CD4-positive, alpha-beta T cell (primary cell): Measurements from ENCODE around the gene RPTOR. TPM values are rescaled to one million over a fixed set of nuclear protein-coding genes. Genes with fewer than 3 reads are reported as not detected.

Experiments
- ATAC-seq: fragments of 200-7000 bp; cut with Tn5 transposase; one replicate; pipeline ENCODE4 v1.10.0; 2022; ENCODE audit warnings: mild to moderate bottlenecking; ENCODE audit not compliant: poor library complexity
- CTCF ChIA-PET: fragments of 350-600 bp; sonication (Branson Sonifier 250); formaldehyde crosslinking; loops from one replicate; lab custom pipeline; 2021; ENCODE audit warnings: antibody characterized with exemption, inconsistent platforms; lab: Charles Lee
- POLR2A ChIA-PET: fragments of 350-600 bp; sonication (Branson Sonifier 250); formaldehyde crosslinking; loops from one replicate; lab custom pipeline; 2021; ENCODE audit warnings: antibody characterized with exemption, inconsistent platforms; lab: Charles Lee
- DNase-seq, 14 experiments: peaks; one replicate each; pipeline ENCODE4 v3.0.0-alpha.2; 2013 to 2020; ENCODE audit warnings: mixed read lengths in 2 of 14
- H3K27ac ChIP-seq, 2 donors: one replicate each; pipeline versions ENCODE4 v1.5.1 to v1.7.0; 2013; ENCODE audit warnings: low read length in 2 of 2, low read depth in 1 of 2, mild to moderate bottlenecking in 1 of 2
- H3K27me3 ChIP-seq, 2 experiments: 1 replicate in 1 of 2; 2 replicates in 1 of 2; pipeline versions ENCODE4 v1.6.1 to v1.7.0; 2013; ENCODE audit warnings: low read length in 2 of 2, control low read depth in 1 of 2, mild to moderate bottlenecking in 1 of 2, moderate library complexity in 1 of 2; ENCODE audit not compliant: insufficient read depth in 2 of 2, control insufficient read depth in 1 of 2
- H3K36me3 ChIP-seq: one replicate; pipeline ENCODE4 v1.6.1; 2013; ENCODE audit warnings: low read length, control low read depth; ENCODE audit not compliant: insufficient read depth
- H3K4me1 ChIP-seq: one replicate; pipeline ENCODE4 v1.6.1; 2013; ENCODE audit warnings: low read length, control low read depth; ENCODE audit not compliant: insufficient read depth
- H3K4me3 ChIP-seq: one replicate; pipeline ENCODE4 v1.5.1; 2013; ENCODE audit warnings: mild to moderate bottlenecking, low read length, moderate library complexity
- H3K9me3 ChIP-seq, 2 experiments: 1 replicate in 1 of 2; 2 replicates in 1 of 2; pipeline versions ENCODE4 v1.6.1 to v1.7.0; 2013; ENCODE audit warnings: low read length in 2 of 2, mild to moderate bottlenecking in 2 of 2, control low read depth in 1 of 2, moderate library complexity in 1 of 2; ENCODE audit not compliant: control insufficient read depth in 1 of 2, insufficient read depth in 1 of 2
- H3K27ac Mint-ChIP-seq: one replicate; pipeline ENCODE4 v1.8.0; 2020; ENCODE audit warnings: mixed read lengths
- H3K27me3 Mint-ChIP-seq: one replicate; pipeline ENCODE4 v1.8.0; 2021; ENCODE audit warnings: mixed read lengths
- H3K36me3 Mint-ChIP-seq: one replicate; pipeline ENCODE4 v1.8.0; 2021; ENCODE audit warnings: low read depth, mixed read lengths
- H3K4me1 Mint-ChIP-seq: one replicate; pipeline ENCODE4 v1.8.0; 2021; ENCODE audit warnings: low read depth, mixed read lengths
- H3K4me3 Mint-ChIP-seq: one replicate; pipeline ENCODE4 v1.8.0; 2020; ENCODE audit warnings: mild to moderate bottlenecking, mixed read lengths
- H3K9me3 Mint-ChIP-seq: one replicate; pipeline ENCODE4 v1.8.0; 2020; ENCODE audit warnings: mixed read lengths
- intact Hi-C, 2 experiments: fragments of 100-400 bp; cut with DNase I in 1 of 2; cut with micrococcal nuclease in 1 of 2; formaldehyde crosslinking; loops; one replicate each; pipeline versions ENCODE4 v1.15.1 to v1.9.0; 2023 to 2025; cut with DNase I, micrococcal nuclease
- total RNA-seq, 174 experiments: library from RNA in 2 of 174; stranded (reverse) in 2 of 174; gene quantifications; one replicate each; pipeline ENCODE4 v1.2.3 and lab custom pipeline; 2021 to 2026
- TF ChIP-seq, protein P1 (sequence below): fragments of 200-600 bp; IDR thresholded peaks from one replicate; pipeline ENCODE4 v1.8.0; 2022; ENCODE audit warnings: antibody characterized with exemption, mild to moderate bottlenecking

The RPTOR gene
- total RNA-seq, 2 experiments from 2014 or later: 45.0 to 47.1 TPM

GRCh38 chr17:80869481-80870145 lies 325.0 kb downstream of the RPTOR start:
- TF ChIP-seq, protein P1, sequence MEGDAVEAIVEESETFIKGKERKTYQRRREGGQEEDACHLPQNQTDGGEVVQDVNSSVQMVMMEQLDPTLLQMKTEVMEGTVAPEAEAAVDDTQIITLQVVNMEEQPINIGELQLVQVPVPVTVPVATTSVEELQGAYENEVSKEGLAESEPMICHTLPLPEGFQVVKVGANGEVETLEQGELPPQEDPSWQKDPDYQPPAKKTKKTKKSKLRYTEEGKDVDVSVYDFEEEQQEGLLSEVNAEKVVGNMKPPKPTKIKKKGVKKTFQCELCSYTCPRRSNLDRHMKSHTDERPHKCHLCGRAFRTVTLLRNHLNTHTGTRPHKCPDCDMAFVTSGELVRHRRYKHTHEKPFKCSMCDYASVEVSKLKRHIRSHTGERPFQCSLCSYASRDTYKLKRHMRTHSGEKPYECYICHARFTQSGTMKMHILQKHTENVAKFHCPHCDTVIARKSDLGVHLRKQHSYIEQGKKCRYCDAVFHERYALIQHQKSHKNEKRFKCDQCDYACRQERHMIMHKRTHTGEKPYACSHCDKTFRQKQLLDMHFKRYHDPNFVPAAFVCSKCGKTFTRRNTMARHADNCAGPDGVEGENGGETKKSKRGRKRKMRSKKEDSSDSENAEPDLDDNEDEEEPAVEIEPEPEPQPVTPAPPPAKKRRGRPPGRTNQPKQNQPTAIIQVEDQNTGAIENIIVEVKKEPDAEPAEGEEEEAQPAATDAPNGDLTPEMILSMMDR: no peak
- ATAC-seq (no peak), DNase-seq (peak in 1 of 14 experiments; percentile 6)
- Mint-ChIP-seq H3K4me3 (no peak overlapping the region), H3K9me3 (no peaks in the 10 kb centered on the region), H3K27me3 (no peaks in the 10 kb centered on the region), H3K27ac (no peak overlapping the region), H3K36me3 (peaks cover 13% of the 10 kb centered on the region), H3K4me1 (peaks cover 83% of the 10 kb centered on the region)
- CTCF ChIA-PET: interaction anchor here (0.8 kb wide), 1 partner anchor 22 kb away, joined by 3 read pairs; no protein-coding TSS in a partner anchor
- H3K4me3 ChIP-seq: no peak overlapping the region
- intact Hi-C loops: loop anchor here in 1 of 2 experiments (2.0 to 5.0 kb wide), 2 partner anchors 13 to 103 kb away; no protein-coding TSS in a partner anchor
- H3K36me3 ChIP-seq: peaks cover 3% of the 10 kb centered on the region
- H3K9me3 ChIP-seq: no peaks in the 10 kb centered on the region
- no peaks in the 10 kb centered on the region for H3K27me3 ChIP-seq
- H3K4me1 ChIP-seq: peaks cover 37% of the 10 kb centered on the region
- POLR2A ChIA-PET: no interaction called here
- no peak overlapping the region for H3K27ac ChIP-seq

DNA sequence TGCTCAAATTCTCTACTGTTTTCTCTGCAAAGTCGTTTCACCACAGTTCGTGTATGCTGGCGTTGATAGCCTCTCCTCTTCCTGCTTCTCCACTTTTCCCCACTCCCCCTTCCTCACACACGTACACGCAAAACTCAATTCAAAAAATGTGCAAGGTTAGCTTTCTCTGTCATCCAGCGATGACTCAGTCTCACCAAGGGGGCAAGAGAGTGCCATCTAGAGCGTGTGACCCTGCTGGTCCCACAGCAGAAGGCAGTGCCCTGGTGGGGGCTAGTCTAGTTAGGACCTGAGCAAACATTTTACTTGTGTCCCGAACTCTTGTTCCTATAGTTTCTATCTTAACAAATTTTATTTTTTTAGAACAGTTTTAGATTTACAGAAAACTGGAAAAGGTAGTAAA lies 325.8 kb downstream of the RPTOR start:
- DNase-seq: peak in 3 of 14 experiments; percentile 51 to 54 (median 53)
- H3K27me3 Mint-ChIP-seq: no peaks in the 10 kb centered on the region
- ChIA-PET CTCF (interaction anchor here (0.8 kb wide), 1 partner anchor 21 kb away, joined by 3 read pairs; no protein-coding TSS in a partner anchor), POLR2A (no interaction called here)
- peaks cover 7% of the 10 kb centered on the region for H3K36me3 Mint-ChIP-seq
- no peaks in the 10 kb centered on the region for H3K9me3 Mint-ChIP-seq
- Histone ChIP-seq H3K27ac (no peak overlapping the region), H3K36me3 (peaks cover 3% of the 10 kb centered on the region), H3K27me3 (no peaks in the 10 kb centered on the region), H3K9me3 (no peaks in the 10 kb centered on the region), H3K4me1 (peaks cover 37% of the 10 kb centered on the region), H3K4me3 (no peak overlapping the region)
- H3K27ac Mint-ChIP-seq: peak overlapping the region; percentile 6
- TF ChIP-seq, protein P1: no peak
- H3K4me3 Mint-ChIP-seq: no peak overlapping the region
- peak; percentile 51 for ATAC-seq
- intact Hi-C loops: no loop called here
- H3K4me1 Mint-ChIP-seq: peaks cover 80% of the 10 kb centered on the region

DNA sequence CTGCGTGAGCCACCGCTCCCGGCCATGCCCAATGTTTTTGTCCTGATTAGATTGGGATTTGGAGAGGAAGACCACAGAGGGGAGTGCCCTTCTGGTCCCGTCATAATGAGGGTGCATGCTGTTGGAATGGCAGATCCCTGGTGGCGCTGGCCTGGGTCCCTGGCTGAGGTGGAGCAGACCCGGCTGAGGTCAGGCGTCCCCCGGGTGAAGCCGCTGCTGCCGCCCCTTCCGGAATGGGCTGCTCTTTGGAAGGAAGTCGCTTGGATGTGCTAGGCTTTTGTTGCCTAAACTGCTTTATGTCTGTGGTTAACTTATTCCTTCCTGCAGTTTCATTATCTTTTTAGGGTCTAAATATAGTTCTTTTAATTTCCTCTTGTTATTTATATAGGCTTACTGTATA lies 326.7 kb downstream of the RPTOR start:
- intact Hi-C loops: no loop called here
- POLR2A ChIA-PET: interaction anchor here (1.1 kb wide), 1 partner anchor 38 kb away, joined by 6 read pairs; no protein-coding TSS in a partner anchor

More for the DNA sequence above, 326.7 kb downstream of the RPTOR start:
- H3K9me3 Mint-ChIP-seq: no peaks in the 10 kb centered on the region
- ATAC-seq: peak; percentile 50
- H3K27me3 Mint-ChIP-seq: no peaks in the 10 kb centered on the region
- Histone ChIP-seq H3K36me3 (peaks cover 3% of the 10 kb centered on the region), H3K27me3 (no peaks in the 10 kb centered on the region), H3K4me3 (peak overlapping the region; percentile 9), H3K9me3 (no peaks in the 10 kb centered on the region), H3K27ac (no peak overlapping the region), H3K4me1 (peaks cover 37% of the 10 kb centered on the region)
- peaks cover 73% of the 10 kb centered on the region for H3K4me1 Mint-ChIP-seq
- TF ChIP-seq, protein P1: no peak
- H3K4me3 Mint-ChIP-seq: peak overlapping the region; percentile 72
- CTCF ChIA-PET: no interaction called here
- H3K36me3 Mint-ChIP-seq: peaks cover 7% of the 10 kb centered on the region
- DNase-seq: peak in 3 of 14 experiments; percentile 33 to 63 (median 44)
- H3K27ac Mint-ChIP-seq: peak overlapping the region; percentile 6
